ENCODE results near the gene SLC25A38.

The SLC25A38 gene

DNA sequence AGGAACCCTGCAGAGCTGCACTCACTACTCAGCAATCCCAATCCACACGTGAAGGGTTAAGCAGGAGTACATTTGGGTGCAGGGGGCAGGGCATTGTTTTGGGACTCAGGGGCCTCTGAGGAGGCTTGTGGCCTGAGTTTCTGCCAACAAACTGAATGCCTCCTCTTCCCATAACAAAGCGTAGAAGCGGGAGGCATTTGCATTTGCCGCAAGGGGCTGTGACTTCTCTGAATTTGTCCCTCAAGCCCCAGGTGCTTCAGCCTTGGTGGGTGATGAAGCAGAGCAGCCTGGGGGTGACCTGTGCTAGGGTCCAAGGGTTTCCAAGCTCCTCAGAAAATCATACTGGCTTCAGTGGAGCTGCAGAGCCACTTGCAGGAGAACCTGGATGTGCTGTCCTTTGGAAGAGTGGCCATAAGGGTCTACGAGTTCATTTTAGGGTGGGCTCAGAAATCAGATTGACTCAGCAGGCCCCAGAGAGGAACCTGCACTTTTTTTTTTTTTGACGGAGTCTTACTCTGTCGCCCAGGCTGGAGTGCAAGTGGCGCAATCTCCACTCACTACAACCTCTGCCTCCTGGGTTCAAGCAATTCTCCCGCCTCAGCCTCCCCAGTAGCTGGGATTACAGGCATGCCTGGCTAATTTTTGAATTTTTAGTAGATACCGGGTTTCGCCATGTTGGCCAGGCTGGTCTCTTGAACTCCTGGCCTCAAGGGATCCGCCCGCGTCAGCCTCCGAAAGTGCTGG lies 21.9 kb downstream of the SLC25A38 start:
- Histone ChIP-seq H3K27ac (ENCODE audit: low read depth, low read length) (peak overlapping the region; percentile 91), H4K5ac (ENCODE audit: low read length) (no peak overlapping the region), H3K27me3 (ENCODE audit: insufficient read depth, low read length, poor library complexity) (no peaks in the 10 kb centered on the region), H3K4me2 (ENCODE audit: low read length) (peak overlapping the region; percentile 33), H2BK120ac (ENCODE audit: low read depth, low read length) (peak overlapping the region; percentile 52), H2BK15ac (replicated peaks; ENCODE audit: low read depth) (no peak overlapping the region), H3K4me3 (ENCODE audit: low read length) (no peak overlapping the region), H3K23ac (ENCODE audit: low read length) (no peak overlapping the region), H3K79me2 (ENCODE audit: control insufficient read depth, insufficient read depth, low read length) (peaks cover 32% of the 10 kb centered on the region), H3K36me3 (ENCODE audit: control insufficient read depth, insufficient read depth, low read length) (peaks cover 13% of the 10 kb centered on the region), H2BK5ac (ENCODE audit: low read length) (peak overlapping the region; percentile 61), H3K4ac (ENCODE audit: low read depth, low read length) (no peak overlapping the region), H3K79me1 (ENCODE audit: low read length) (peaks cover 11% of the 10 kb centered on the region), H3K9ac (ENCODE audit: low read length) (peak overlapping the region; percentile 74), H4K8ac (ENCODE audit: low read depth, low read length) (no peak overlapping the region), H2AK5ac (ENCODE audit: low read length) (no peak overlapping the region), H3K56ac (ENCODE audit: low read length) (peak overlapping the region; percentile 84), H3K18ac (ENCODE audit: low read length) (no peak overlapping the region), H3K4me1 (ENCODE audit: control insufficient read depth, low read depth, low read length) (peaks cover 7% of the 10 kb centered on the region)
- peak; percentile 88 for DNase-seq
- no CpG with 5 or more reads among the region's 15 CpGs for WGBS (ENCODE audit: extremely low coverage, insufficient coverage, low lambda C conversion rate)

DNA sequence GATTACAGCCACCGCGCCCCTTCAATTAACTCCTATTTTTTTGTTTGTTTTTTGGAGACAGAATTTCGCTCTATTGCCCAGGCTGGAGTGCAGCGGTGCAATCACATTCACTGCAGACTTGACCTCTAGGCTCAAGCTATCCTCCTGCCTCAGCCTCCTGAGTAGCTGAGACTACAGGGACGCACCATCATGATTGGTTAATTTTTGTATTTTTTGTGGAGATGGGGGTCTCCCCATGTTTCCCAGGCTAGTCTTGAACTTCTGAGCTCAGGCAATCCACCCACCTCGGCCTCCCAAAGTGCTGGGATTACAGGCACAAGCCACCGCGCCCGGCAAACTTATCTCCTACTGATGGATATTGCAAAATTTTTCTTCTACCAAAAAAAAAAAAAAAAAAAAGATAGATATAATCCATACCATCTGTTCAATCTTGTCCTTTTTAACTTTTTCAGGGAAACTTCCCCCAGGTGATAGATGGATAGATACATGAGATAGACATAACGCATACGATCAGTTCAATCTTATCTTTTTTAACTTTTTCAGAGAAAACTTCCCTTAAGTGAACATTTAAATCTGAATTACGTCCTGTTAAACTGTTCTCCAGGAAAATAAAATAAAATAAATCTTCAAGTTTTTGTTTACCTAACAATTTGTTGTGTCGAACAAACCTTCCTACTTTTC lies 22.7 kb downstream of the SLC25A38 start:
- Histone ChIP-seq H3K9ac (ENCODE audit: low read length) (peak overlapping the region; percentile 87), H4K8ac (ENCODE audit: low read depth, low read length) (no peak overlapping the region), H3K79me1 (ENCODE audit: low read length) (peaks cover 11% of the 10 kb centered on the region), H2BK5ac (ENCODE audit: low read length) (no peak overlapping the region), H2BK15ac (replicated peaks; ENCODE audit: low read depth) (no peak overlapping the region), H3K36me3 (ENCODE audit: control insufficient read depth, insufficient read depth, low read length) (peaks cover 14% of the 10 kb centered on the region), H2BK120ac (ENCODE audit: low read depth, low read length) (no peak overlapping the region), H3K4me3 (ENCODE audit: low read length) (peak overlapping the region; percentile 70), H3K4me1 (ENCODE audit: control insufficient read depth, low read depth, low read length) (peaks cover 7% of the 10 kb centered on the region), H2AK5ac (ENCODE audit: low read length) (no peak overlapping the region), H3K18ac (ENCODE audit: low read length) (peak overlapping the region; percentile 93), H4K5ac (ENCODE audit: low read length) (no peak overlapping the region), H3K23ac (ENCODE audit: low read length) (no peak overlapping the region), H3K4ac (ENCODE audit: low read depth, low read length) (peak overlapping the region; percentile 68), H3K27ac (ENCODE audit: low read depth, low read length) (peak overlapping the region; percentile 91), H3K79me2 (ENCODE audit: control insufficient read depth, insufficient read depth, low read length) (peaks cover 32% of the 10 kb centered on the region), H3K4me2 (ENCODE audit: low read length) (peak overlapping the region; percentile 57), H3K56ac (ENCODE audit: low read length) (peak overlapping the region; percentile 89), H3K27me3 (ENCODE audit: insufficient read depth, low read length, poor library complexity) (no peaks in the 10 kb centered on the region)
- no CpG with 5 or more reads among the region's 13 CpGs for WGBS (ENCODE audit: extremely low coverage, insufficient coverage, low lambda C conversion rate)
- DNase-seq, result no peak

DNA sequence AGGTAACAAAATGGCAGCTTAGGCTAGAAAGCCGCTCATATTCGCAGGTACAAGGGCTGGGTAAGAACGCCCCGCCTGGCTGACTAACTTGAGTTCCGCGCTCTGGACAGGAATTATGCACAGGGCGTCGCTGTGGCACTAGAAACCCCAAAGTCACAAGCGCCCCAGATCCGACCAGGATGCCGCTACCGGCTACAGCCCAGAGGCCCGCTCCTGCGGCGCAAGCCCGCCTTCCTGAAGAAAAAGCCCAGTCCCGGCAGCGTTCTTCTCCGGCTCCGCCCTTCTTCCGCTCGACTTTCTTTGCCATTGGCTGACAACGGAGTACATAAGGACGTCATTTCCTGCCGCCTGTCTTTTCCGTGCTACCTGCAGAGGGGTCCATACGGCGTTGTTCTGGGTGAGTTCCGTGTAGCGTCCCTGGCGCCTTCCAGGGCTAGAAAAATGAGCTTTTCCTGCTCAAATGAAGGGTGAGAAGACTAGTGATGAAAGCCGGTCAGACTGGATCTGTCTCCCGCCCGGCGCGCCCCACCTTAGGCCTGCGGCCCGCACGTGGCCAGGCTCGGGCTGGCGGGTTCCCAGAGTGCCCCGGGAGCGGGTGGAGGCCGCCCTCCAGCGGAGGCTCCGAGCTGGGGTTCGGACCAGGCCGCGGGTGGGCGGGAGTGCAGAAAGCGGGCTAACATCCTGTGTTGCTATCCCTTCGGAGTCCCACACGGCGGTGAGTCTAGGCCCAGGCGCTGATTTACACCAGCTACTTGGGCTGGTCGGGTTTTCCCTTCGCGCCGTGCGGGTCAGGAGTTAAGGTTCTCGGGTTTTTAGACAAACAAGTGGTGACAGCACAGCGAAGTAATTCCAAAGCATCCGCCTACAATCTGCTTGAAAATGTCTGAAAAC lies 23.4 kb downstream of the SLC25A38 start, which contains the start of gene RPSA:
RPSA (plus strand) TSS at position 353 of the 891 bp plus-strand sequence. CDS start 934 bp downstream, outside the sequence.
- Histone ChIP-seq H3K4me3 (ENCODE audit: low read length) (peak within 1 kb of the TSS; percentile 94), H2BK15ac (replicated peaks; ENCODE audit: low read depth) (no peak within 1 kb of the TSS), H4K8ac (ENCODE audit: low read depth, low read length) (no peak within 1 kb of the TSS), H3K4me1 (ENCODE audit: control insufficient read depth, low read depth, low read length) (peaks cover 7% of the 10 kb centered on the region), H3K4ac (ENCODE audit: low read depth, low read length) (peak within 1 kb of the TSS; percentile 86), H3K4me2 (ENCODE audit: low read length) (peak within 1 kb of the TSS; percentile 97), H3K18ac (ENCODE audit: low read length) (peak within 1 kb of the TSS; percentile 93), H2AK5ac (ENCODE audit: low read length) (peak within 1 kb of the TSS; percentile 82), H3K56ac (ENCODE audit: low read length) (peak within 1 kb of the TSS; percentile 96), H2BK120ac (ENCODE audit: low read depth, low read length) (no peak within 1 kb of the TSS), H4K5ac (ENCODE audit: low read length) (peak within 1 kb of the TSS; percentile 17), H3K36me3 (ENCODE audit: control insufficient read depth, insufficient read depth, low read length) (peaks cover 20% of the 10 kb centered on the region), H3K27me3 (ENCODE audit: insufficient read depth, low read length, poor library complexity) (no peaks in the 10 kb centered on the region), H2BK5ac (ENCODE audit: low read length) (peak within 1 kb of the TSS; percentile 69), H3K23ac (ENCODE audit: low read length) (no peak within 1 kb of the TSS), H3K79me2 (ENCODE audit: control insufficient read depth, insufficient read depth, low read length) (peaks cover 34% of the 10 kb centered on the region), H3K79me1 (ENCODE audit: low read length) (peaks cover 14% of the 10 kb centered on the region), H3K9ac (ENCODE audit: low read length) (peak within 1 kb of the TSS; percentile 100), H3K27ac (ENCODE audit: low read depth, low read length) (peak within 1 kb of the TSS; percentile 91)
- no CpG with 5 or more reads among the region's 63 CpGs for WGBS (ENCODE audit: extremely low coverage, insufficient coverage, low lambda C conversion rate)
- peak; percentile 98 for DNase-seq

DNA sequence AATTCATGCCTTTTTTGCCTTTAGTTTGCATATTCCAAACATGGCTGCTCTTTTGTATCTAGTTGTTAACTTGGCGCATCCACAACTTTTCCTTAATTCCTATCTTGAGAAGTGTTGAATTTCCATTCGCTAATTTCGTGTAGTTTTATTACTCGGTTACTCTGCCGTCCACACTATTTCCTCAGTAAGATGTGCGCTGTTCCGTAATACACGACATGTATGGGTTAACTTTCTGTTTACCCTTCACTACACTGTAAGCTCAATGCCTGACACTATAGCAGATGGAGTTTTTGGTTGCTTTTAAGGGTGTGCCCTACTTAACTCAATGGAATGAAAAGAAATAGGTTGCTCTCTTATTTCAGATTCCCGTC lies 24.1 kb downstream of the SLC25A38 start:
- no peak overlapping the region for H4K8ac ChIP-seq (ENCODE audit: low read depth, low read length)
- H3K4me1 ChIP-seq (ENCODE audit: control insufficient read depth, low read depth, low read length), result peaks cover 7% of the 10 kb centered on the region
- no peak overlapping the region for H3K23ac ChIP-seq (ENCODE audit: low read length)
- peak overlapping the region; percentile 68 for H3K27ac ChIP-seq (ENCODE audit: low read depth, low read length)
- peak overlapping the region; percentile 100 for H3K9ac ChIP-seq (ENCODE audit: low read length)
- no peaks in the 10 kb centered on the region for H3K27me3 ChIP-seq (ENCODE audit: insufficient read depth, low read length, poor library complexity)
- H4K5ac ChIP-seq (ENCODE audit: low read length), result peak overlapping the region; percentile 17
- H3K79me2 ChIP-seq (ENCODE audit: control insufficient read depth, insufficient read depth, low read length), result peaks cover 34% of the 10 kb centered on the region
- peak overlapping the region; percentile 48 for H2BK5ac ChIP-seq (ENCODE audit: low read length)
- H3K4me3 ChIP-seq (ENCODE audit: low read length), result peak overlapping the region; percentile 94
- H3K18ac ChIP-seq (ENCODE audit: low read length), result no peak overlapping the region
- WGBS (ENCODE audit: extremely low coverage, insufficient coverage, low lambda C conversion rate), result no CpG with 5 or more reads among the region's 9 CpGs
- peak overlapping the region; percentile 86 for H3K4ac ChIP-seq (ENCODE audit: low read depth, low read length)
- H3K56ac ChIP-seq (ENCODE audit: low read length), result peak overlapping the region; percentile 96
- H2BK15ac ChIP-seq (replicated peaks; ENCODE audit: low read depth), result no peak overlapping the region
- peaks cover 14% of the 10 kb centered on the region for H3K79me1 ChIP-seq (ENCODE audit: low read length)
- DNase-seq, result no peak
- peak overlapping the region; percentile 82 for H2AK5ac ChIP-seq (ENCODE audit: low read length)
- peak overlapping the region; percentile 97 for H3K4me2 ChIP-seq (ENCODE audit: low read length)
- H2BK120ac ChIP-seq (ENCODE audit: low read depth, low read length), result no peak overlapping the region
- peaks cover 23% of the 10 kb centered on the region for H3K36me3 ChIP-seq (ENCODE audit: control insufficient read depth, insufficient read depth, low read length)

DNA sequence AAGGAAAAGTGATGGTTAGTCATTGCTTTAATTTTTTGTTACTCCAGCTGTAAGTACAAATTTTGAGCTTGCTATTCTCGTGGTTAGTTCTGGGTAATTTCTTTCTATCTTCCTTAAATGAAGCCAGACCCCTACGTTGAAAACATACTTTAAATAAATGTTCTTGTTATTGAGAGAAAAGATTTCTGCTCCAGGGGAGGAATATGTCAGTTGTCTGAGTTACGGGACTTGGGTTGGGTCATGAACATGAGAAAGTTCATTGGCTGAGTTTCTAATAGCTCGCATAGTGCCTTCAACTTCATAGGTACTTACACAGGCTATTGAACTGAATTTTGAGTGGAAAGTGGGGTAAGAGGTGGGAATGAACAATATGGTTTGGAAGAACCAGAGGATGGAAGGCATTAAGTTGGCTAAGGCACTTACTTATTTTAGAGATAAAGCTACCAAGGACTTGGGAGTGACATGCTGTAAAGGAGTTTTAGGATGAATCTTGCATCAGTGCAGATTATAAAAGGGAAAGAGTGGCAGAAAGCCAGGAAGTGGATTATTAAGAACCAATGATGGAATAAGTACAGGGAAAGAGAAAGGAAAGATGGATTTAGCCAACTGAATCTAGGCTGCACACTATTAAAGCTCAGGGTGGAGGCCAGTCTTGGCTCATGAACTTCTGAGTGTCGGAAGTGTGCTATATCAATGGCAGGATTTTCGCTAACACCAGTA lies 24.8 kb downstream of the SLC25A38 start:
- Histone ChIP-seq H3K27me3 (ENCODE audit: insufficient read depth, low read length, poor library complexity) (no peaks in the 10 kb centered on the region), H3K18ac (ENCODE audit: low read length) (no peak overlapping the region), H3K9ac (ENCODE audit: low read length) (peak overlapping the region; percentile 100), H3K4ac (ENCODE audit: low read depth, low read length) (no peak overlapping the region), H3K56ac (ENCODE audit: low read length) (peak overlapping the region; percentile 96), H2BK5ac (ENCODE audit: low read length) (no peak overlapping the region), H3K4me2 (ENCODE audit: low read length) (peak overlapping the region; percentile 97), H4K8ac (ENCODE audit: low read depth, low read length) (no peak overlapping the region), H3K79me2 (ENCODE audit: control insufficient read depth, insufficient read depth, low read length) (peaks cover 34% of the 10 kb centered on the region), H4K5ac (ENCODE audit: low read length) (no peak overlapping the region), H3K79me1 (ENCODE audit: low read length) (peaks cover 14% of the 10 kb centered on the region), H3K4me1 (ENCODE audit: control insufficient read depth, low read depth, low read length) (peaks cover 7% of the 10 kb centered on the region), H3K27ac (ENCODE audit: low read depth, low read length) (peak overlapping the region; percentile 22), H2BK15ac (replicated peaks; ENCODE audit: low read depth) (no peak overlapping the region), H3K4me3 (ENCODE audit: low read length) (peak overlapping the region; percentile 94), H3K36me3 (ENCODE audit: control insufficient read depth, insufficient read depth, low read length) (peaks cover 25% of the 10 kb centered on the region), H2AK5ac (ENCODE audit: low read length) (no peak overlapping the region), H3K23ac (ENCODE audit: low read length) (peak overlapping the region; percentile 37), H2BK120ac (ENCODE audit: low read depth, low read length) (no peak overlapping the region)
- no peak for DNase-seq
- WGBS (ENCODE audit: extremely low coverage, insufficient coverage, low lambda C conversion rate), result no CpG with 5 or more reads among the region's 6 CpGs

Measured in mesendoderm (in vitro differentiated cells).